Activated CD4-positive, alpha-beta T cell treated with anti-CD3 and anti-CD28 coated beads for 4 hours (primary cell): ENCODE results near the gene LRRC56.

Experiments
- DNase-seq, 2 donors: peaks; one replicate each; pipeline ENCODE4 v3.0.0-alpha.2; 2020

The LRRC56 gene

DNA sequence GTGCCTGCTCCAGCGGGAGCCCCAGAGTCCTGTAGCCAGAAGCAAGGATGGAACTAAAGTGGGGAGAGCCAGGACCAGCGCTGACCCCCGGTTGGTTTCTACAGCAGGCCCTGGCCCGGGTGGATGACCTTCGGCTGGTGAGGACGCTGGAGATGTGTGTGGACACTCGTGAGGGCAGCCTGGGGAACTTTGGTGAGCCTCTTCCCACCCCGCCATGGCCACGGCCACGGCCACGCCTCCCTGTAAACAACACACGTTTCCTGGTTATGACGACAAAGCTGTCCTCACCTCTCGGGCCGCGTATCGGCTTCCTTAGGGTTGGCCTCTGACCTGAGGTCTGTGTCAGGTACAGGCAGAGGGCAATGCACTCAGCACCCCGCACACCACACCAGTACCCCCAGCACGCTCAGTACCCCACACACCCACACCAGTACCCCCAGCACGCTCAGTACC, 4.1 kb downstream of the LRRC56 start:
- DNase-seq = no peak

DNA sequence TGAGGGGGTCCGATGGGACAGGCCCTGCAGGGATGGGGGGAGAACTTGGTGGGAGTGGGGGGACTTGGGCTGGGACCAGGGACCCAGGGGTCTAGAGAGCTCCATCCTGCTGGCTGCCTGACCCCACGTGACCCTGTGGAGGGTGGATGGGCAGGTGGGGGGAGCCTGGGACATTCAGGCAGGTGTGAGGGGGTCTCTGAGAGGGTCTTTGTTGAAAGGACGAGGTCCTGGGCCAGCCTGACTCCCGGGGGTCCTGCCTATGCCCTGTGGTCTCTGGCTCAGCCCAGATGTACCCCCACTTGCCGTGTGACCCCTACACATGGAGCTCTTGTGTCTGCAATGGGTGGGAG, 7.5 kb downstream of the LRRC56 start:
- no peak for DNase-seq

DNA sequence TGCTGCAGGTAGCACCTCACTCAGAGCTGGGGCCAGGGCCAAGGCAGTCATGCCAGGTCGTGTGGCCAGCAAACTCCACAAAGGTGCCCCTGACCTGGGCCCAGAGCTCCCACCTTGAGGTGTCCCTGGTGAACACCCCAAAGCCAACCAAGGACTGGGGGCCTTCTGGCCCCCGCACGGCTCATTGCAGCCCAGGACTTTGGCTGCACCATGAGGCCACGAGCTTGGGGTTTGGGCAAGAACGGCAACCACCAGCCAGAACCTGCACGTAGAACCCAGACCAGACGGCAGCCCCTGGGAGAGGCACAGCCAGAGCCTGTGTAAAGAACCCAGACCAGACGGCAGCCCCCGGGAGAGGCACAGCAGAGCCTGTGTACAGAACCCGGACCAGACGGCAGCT, 7.8 kb downstream of the LRRC56 start:
- DNase-seq = no peak

DNA sequence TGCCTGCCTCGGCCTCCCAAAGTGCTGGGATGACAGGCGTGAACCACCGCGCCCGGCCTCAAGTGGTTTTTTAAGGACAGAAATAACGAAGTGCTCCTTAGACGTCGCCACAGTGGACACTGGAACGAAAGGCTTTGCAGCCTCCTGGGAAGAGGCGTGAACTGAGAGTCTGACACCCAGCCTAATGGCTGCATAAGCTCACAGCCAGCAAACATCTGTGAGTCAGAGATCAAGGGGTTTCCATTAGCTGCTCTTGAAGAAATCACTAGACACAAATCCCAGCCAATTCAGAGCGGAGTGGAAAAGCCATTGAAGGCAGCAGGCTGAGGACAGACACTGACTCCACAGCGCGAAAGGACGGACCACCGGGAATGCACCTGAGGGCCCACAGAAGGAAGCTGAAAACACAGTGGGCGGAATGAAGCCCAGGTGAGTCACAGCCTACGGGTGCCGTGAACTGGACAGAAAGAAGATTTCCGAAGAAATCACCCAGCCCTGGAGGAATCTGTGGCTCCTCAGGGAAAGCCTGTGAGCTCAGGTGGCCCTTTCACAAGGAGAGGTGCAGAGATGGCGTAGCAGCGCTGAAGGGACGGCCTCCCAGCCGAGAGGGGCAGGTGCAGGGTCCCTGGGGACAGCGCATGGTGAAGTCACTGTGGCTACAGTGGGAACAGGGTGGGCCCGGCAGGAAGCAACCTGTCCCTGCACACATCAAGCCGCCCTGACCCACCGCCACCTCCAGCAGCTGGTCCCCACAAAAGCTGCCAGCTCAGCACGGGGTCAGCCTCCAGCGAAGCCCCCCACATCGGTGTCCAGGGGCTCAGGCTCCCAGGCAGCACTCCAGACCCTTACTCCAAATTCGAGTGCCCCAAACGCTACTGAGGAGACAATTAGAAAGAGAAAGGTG, 11.6 kb downstream of the LRRC56 start:
- DNase-seq = no peak

DNA sequence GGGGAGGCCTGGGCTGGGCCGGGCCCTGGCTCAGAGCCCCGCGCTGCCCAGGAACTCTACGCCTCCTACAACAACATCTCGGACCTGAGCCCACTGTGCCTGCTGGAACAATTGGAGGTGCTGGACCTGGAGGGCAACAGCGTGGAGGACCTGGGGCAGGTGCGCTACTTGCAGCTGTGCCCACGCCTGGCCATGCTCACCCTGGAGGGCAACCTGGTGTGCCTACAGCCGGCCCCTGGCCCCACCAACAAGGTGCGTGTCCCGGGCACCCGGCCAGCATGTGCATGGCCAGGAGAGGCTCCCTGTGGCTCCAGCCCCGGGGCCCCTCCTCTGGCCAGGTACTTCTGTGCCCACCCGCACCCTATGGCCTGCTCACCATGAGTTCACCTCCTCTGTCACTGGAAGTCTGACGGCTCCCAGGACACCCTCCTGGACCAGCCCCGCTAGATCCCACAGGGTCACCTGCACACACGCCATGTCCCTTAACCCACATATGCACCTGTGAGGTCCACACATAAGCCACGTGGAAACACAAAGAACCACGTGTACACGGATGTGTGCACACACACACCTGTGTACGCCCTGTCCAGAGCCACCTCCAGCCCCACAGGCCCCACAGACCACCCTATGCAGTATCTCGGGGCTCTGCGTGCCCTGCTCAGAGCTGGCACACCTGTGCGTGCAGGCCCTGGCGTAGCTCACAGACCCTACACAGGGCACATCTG, 12.9 kb downstream of the LRRC56 start:
- DNase-seq = no peak

DNA sequence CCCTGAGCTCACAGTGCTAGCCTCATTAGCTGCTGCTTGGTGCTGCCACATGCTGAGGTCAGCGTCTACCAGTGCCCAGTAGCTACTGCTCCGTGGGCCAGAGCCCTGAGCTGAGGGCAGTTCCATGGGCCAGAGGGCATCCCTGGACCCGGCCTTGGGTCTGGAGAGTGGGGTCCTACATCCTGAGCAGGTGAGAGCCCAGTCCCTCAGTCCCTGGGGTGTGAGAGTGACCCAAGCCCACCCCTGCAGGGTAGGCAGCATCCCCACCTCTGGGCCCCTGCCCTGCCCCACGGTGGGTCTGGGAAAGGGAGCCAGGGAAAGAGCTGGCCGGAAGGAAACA, 13.4 kb downstream of the LRRC56 start:
- no peak for DNase-seq

DNA sequence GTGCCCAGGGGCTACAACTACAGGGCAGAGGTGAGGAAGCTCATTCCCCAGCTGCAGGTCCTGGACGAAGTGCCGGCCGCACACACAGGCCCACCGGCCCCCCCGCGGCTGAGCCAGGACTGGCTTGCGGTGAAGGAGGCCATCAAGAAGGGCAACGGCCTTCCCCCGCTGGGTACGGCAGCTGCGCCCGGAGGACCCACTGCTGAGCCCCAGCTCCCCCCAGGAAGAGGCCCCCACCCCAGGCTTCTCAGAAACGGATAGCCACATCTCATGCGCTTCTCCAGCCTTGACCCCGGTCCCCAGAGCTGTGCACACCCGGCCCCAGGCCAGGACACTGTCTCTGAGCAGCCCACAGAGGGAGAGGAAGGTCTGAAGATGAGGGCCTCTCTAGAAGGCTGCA, 13.8 kb downstream of the LRRC56 start:
- no peak for DNase-seq

DNA sequence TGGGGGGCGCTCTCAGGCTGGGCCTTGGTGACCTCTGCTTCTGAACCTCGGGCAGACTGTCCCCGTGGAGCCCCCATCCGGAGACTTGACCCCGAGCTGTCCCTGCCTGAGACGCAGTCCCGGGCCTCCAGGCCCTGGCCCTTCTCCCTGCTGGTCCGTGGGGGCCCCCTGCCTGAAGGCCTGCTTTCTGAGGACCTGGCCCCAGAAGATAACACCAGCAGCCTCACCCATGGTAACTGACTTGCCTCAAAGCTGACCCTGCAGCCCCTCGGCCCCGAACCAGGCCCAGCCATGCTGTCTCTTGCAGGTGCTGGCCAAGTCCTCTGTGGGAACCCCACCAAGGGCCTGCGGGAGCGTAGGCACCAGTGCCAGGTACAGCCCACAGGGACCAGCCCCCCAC, 14.3 kb downstream of the LRRC56 start:
- no peak for DNase-seq

DNA sequence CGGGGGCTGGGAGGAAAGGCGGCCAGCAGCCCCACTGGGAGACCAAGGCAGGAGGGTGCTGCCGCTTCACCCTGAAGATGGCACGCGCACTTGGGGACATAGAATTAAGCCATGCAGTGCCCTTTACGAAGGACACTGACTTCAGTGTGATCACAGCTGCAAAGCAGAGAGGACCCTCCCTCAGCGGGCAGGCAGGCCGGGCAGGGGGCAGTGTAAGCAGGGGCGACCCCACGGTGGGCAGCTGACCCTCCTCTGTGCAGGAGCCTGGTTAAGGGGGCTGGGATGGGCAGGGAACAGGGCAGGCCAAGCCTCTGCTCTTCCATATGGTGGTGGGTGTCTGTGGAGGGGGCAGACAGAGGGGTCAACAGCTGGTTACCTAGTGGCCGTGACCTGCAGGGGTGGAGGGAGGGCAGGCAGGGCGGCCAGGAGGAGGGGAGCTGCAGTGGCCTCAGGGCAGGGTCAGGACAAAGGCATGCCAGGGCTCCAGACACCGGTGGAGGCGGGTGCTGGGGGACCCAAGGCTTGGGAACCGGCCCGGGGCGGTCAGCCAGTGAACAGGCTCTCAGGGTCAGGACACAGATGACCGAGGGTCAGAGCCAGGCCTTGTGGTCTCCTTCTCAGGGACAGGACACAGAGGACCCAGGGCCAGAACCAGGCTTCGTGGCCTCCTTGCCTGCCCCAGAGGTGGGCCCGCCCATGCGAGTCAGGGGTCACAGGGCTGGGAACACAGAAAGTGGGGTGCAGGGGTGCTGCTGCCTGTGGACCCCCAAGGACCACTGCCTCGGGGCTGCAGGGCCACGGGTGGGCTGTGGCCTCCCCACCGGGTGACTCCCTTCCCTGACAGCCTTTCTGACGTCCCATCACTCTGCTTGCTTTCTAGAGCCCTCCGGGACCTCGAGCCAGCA, 16.0 kb downstream of the LRRC56 start:
- DNase-seq = no peak

DNA sequence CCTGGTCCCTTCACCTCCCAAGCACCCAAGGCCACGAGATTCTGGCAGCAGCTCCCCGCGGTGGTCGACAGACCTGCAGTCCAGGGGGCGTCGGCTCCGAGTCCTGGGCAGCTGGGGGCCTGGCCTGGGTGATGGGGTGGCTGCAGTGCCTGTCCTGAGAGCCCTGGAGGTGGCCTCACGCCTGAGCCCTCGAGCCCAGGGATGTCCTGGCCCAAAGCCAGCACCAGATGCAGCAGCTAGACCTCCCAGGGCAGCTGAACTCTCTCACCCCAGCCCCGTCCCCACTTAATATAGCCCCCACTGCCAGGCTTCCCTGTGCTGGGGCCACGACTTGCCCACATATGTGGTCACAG, 16.6 kb downstream of the LRRC56 start:
- no peak for DNase-seq

DNA sequence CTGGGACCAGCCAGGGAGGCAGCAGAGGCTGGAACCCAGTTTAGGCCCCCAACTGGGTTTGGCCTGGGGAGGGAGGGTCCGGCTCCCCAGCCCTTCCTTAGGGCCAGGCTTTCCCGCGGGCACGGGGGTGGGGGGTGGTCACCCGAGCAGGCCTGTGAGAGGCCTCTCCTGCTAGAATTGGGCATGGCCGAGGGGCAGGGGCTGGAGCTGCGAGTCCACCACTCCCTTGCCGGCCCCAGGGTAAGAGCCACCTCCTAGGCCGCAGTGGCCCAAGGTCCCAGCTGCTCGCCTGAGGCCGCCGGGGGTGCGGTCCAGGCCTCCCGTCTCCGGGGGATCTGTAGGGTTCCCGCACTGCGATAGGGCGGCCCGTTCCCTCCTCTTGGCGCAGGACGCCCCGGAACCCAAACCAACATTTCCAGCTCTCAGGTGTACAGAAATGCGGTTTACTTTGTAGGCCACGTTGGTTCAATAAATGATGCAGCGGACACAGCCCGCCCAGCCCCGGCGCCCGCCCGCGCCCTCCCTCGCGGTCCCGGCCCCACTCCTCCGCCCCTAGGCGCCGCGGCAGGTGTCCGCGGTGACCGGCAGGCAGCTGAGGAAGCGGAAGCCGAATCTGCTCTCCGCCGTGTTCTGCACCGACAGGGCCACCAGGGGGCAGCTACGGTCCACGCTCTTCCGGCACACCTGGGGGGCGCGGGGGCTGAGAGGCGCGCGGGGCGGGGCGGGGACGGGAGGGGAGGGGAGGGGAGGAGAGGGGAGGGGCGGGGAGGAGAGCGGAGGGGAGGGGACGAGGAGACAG, 17.3 kb downstream of the LRRC56 start:
- DNase-seq = peak; percentile 80 to 84

DNA sequence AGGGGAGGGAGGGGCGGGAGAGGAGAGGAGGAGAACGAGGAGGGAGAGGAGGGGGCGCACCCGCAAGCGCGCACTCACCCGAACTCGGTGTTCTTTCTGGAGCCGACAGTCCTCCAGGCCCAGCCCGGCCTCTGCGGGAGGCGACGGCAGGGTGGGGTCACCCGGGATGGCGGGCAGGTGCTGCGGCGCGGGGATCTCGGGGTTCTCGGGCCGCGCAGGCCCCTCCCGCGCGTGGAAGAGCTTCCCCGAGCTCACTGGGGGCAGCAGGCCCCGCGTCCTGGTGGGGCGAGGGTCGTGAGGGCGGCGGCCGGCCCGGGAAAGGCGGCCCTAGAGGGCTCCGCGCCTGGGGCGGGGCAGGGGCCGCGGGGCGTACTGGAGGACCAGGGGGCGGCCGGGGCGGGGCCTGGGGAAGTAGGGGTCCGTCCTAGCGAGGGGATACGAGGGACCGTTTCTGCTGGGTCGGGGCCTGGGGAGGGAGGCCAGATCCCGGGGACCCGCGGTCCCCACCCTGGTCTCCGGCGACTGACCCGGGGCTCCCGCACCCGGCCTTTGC, 18.0 kb downstream of the LRRC56 start:
- no peak for DNase-seq

DNA sequence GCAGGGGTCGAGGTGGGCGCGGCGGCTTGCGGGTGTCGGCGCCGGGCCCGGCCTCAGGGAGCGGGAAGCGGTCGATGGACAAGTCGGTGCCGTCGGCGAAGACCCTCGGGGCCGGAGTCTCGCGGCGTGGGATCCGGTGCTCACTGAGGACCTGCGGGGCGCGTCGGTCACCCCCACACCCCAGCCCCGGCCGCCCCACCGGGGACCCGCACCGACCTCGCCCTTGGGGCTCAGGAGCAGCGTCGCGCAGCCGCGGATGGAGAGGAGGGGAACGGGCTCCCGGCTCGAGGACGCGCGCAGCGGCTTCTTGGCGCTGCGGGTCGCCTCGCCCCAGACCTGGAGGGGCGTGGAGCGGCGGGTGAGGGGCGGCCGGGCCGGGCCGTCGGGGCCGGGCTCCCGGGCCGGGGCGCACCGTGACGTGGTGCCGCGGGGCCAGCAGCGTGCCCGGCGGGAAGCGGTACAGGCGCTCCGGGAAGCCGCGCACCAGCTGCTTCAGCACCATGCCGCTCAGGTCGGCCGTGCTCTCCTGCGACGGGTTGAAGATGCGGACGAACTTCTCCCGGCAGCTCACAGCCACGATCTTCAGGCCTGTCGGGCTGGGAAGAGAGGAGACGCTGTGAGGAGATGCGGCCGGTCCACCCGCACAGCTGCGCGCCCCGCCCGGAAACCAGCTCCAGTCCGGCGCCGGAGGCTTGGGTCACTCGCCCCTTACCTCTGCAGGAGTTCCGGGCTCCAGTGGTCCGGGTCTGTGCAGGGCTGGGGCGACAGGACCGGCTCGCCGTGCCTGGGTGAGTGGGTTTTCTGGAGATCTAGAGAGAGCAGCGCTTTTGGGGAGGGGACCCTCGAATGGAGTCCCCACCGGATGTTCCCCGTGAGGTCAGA, 18.7 kb downstream of the LRRC56 start:
- no peak for DNase-seq

DNA sequence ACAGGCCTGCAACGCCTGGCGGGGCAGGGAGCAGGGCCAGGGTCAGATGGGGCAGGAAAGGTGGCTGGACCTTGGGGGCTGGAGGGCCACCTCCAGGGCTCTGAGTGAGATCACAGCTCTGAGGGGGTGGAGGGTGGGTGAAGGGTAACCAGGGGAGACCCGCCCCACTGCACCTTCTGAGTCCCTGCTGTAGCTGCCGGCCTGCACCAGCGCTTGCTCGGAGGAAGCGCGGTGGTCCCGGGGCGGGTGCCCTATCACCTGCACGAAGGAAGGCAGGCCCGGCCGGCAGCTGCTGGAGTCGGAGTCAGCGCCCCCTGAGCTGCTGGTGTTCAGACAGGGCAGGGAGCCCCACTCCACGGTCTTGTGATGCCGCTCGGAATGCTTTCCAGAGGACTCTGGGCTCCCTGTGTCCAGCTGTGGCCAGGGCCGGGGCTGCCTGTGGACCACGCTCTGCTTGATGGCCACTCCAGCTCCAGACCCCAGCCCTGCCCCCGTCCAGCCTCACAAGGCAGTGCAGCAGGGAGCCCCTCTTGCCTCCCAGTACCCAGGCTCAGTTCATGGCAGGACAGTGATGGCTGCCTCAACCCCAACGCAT, 19.4 kb downstream of the LRRC56 start:
- no peak for DNase-seq

DNA sequence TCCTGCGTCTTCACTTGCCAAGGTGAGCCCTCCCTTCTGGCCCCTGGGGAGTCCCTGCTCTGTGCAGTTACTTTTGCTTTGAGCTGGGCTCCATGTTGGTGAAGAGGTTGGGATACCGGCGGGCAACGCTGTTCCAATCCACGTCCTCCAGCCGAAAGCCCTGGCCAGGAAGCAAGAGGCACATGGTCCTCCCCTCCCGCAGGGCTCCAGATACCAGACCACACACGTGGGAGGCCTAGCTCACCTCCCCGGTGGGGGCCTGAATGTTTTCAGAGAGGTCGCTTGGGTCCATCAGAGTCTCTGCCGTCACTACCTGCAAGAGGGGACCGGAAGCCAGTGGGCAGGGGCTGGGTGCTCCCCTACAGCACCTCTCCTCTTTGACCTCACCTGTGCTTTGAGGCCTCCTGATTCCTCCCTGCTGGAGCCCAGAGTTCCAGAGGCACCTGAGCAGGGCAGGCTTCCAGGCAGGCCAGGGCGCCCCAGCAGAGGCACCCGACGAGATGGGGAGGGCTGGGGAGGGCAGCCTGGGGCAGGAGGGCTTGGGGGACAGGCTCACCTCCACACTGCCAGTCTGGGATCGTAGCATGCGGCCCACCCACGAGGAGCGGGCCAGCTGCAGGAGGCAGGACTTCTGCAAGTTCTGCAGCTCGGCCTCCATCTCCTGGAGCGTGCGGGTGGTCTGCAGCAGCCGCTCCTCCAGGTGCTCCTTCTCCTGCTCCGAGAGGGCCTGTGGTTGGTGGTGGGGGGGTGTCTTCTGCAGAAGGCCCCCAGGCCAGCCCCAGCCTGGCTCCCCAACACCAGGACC, 20.2 kb downstream of the LRRC56 start:
- no peak for DNase-seq

DNA sequence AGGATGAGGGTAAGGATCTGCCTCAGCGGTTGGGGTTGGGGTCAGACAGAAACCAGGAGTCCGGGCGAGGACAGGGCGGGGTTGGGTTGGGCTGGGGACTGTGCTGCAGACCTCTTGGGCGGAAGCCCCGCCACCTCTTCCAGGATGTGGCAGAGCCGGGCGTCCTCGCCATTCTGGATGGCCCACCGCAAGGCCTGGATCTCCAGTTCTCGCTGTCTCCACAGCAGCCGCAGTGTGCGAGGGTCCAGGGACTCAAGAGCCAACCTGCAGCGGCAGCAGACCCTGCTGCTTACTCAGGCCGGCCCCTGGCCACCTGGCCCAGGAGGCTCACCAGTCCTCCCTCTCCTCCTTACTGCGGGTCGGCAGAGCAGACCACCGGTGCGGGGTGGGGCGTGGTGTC, 21.2 kb downstream of the LRRC56 start:
- DNase-seq = no peak

DNA sequence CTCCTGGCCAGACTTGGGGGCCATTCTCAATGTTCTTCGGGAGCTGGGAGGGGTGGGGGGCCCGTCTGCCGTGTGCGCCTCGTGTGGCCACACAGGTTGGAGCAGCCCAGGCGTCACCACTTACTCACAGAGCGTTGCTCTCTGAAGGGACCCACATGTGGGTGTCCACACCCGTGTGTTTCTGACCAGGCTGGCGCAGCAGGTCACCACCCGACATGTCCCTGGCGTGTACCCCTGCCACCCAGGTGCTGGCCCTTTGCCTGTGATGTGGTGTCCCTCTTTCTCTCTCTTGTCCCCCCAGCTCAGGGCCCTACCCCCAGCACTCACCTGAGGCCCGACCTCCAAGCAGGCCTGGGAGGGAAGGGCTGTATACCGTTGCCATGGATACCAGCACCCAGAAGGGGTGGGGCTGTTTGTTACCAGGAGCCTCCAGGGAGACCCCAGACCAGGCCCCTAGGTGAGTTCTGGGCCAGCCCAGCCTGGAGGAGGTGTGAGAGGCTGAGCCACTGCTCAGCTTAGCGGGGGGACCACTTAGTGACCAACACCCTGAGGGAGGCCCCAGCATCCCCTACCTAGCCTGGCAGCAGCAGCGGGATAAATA, 21.8 kb downstream of the LRRC56 start:
- DNase-seq = no peak

DNA sequence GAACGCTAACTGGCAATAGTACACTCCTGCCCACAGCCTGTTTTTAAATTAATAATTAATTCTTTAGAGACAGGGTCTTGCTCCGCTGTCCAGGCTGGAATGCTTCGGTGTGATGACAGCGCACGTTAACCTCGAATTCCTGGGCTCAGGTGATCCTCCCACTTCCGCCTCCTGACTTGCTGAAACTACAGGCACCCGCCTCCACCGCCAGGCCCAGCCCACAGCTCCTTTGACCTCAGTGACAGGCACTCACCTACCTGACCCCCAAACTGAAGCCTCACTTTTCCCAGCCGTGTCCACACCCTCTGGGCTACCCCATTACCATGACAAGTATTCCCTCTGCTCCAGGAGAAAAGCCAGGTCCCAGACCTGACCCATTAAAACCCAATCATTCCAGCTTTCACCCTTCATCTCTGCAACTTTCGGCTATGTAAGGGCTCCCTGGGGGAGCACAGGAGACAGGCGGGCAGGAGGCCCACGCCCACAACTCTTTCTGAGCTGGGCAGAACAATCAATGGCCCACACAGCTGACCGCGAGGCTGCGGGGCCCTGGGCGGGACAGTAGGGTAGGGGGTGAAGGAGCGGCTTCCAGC, 22.5 kb downstream of the LRRC56 start:
- no peak for DNase-seq
